Activated CD4-positive, alpha-beta T cell treated with anti-CD3 and anti-CD28 coated beads for 36 hours (primary cell): ENCODE data around the gene DCAF17. TPM values are rescaled to one million over a fixed set of nuclear protein-coding genes. Genes with fewer than 3 reads are reported as not detected.

ENCODE experiments used
- ATAC-seq: fragments of 200-7000 bp; cut with Tn5 transposase; one replicate; pipeline ENCODE4 v1.10.0; 2021; ENCODE audit warnings: mild to moderate bottlenecking, moderate library complexity
- CTCF ChIA-PET: fragments of 350-600 bp; sonication (Branson Sonifier 250); formaldehyde crosslinking; loops from one replicate; lab custom pipeline; 2021; ENCODE audit warnings: antibody characterized with exemption; lab: Charles Lee
- POLR2A ChIA-PET: fragments of 350-600 bp; sonication (Branson Sonifier 250); formaldehyde crosslinking; loops from one replicate; lab custom pipeline; 2021; ENCODE audit warnings: antibody characterized with exemption, inconsistent platforms; lab: Charles Lee
- DNase-seq: peaks from one replicate; pipeline ENCODE4 v3.0.0-alpha.2; 2020
- H3K27ac Mint-ChIP-seq: one replicate; pipeline ENCODE4 v1.8.0; 2021; ENCODE audit warnings: mixed read lengths
- H3K27me3 Mint-ChIP-seq: one replicate; pipeline ENCODE4 v1.8.0; 2021; ENCODE audit warnings: mixed read lengths
- H3K36me3 Mint-ChIP-seq: one replicate; pipeline ENCODE4 v1.8.0; 2021; ENCODE audit warnings: low read depth, mixed read lengths
- H3K4me1 Mint-ChIP-seq: one replicate; pipeline ENCODE4 v1.8.0; 2021; ENCODE audit warnings: mixed read lengths
- H3K4me3 Mint-ChIP-seq: one replicate; pipeline ENCODE4 v1.8.0; 2021; ENCODE audit warnings: mild to moderate bottlenecking, moderate library complexity, mixed read lengths
- H3K9me3 Mint-ChIP-seq: one replicate; pipeline ENCODE4 v1.8.0; 2021; ENCODE audit warnings: low read depth, mixed read lengths
- intact Hi-C, 2 experiments: fragments of 100-400 bp; cut with DNase I in 1 of 2; cut with micrococcal nuclease in 1 of 2; formaldehyde crosslinking; loops; one replicate each; pipeline versions ENCODE4 v1.14.2 to v1.15.1; 2022 to 2024; cut with DNase I, micrococcal nuclease
- total RNA-seq, 2 experiments: library from RNA; stranded (reverse); gene quantifications; one replicate each; pipeline ENCODE4 v1.2.3, GENCODE V29; 2021

Gene DCAF17
- total RNA-seq, 2 experiments from 2014 or later = 18.3 TPM

DNA sequence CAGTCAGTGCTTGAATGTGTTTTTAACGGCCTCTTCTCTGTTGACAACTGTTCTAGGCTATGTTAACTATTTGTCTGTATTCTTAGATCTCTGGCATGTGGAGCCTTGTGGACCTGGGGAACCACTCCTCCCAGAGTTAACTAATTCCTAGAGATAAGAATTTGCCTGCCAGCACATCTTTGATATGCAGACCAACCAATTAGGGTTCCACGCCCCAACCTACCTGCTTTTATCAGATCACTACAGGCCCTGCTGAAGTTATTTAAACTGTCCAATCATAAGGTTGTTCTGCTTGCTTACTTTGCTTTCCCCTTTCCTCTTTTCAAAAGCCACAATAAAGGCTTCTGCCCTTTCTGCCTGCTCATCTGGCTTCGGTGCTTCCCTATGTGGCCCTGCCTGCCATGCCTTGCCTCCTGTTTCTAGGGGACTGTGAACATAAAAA is 79.7 kb downstream of the DCAF17 start:
- ChIA-PET CTCF (interaction anchor here (0.6 kb wide), 1 partner anchor 54 kb away, joined by 4 read pairs; no protein-coding TSS in a partner anchor), POLR2A (no interaction called here)
- Mint-ChIP-seq H3K4me1 (peaks cover 5% of the 10 kb centered on the region), H3K27ac (no peak overlapping the region), H3K36me3 (no peaks in the 10 kb centered on the region), H3K4me3 (no peak overlapping the region), H3K27me3 (peaks cover under 1% of the 10 kb centered on the region), H3K9me3 (no peaks in the 10 kb centered on the region)
- intact Hi-C loops = no loop called here
- DNase-seq = no peak
- ATAC-seq = no peak

DNA sequence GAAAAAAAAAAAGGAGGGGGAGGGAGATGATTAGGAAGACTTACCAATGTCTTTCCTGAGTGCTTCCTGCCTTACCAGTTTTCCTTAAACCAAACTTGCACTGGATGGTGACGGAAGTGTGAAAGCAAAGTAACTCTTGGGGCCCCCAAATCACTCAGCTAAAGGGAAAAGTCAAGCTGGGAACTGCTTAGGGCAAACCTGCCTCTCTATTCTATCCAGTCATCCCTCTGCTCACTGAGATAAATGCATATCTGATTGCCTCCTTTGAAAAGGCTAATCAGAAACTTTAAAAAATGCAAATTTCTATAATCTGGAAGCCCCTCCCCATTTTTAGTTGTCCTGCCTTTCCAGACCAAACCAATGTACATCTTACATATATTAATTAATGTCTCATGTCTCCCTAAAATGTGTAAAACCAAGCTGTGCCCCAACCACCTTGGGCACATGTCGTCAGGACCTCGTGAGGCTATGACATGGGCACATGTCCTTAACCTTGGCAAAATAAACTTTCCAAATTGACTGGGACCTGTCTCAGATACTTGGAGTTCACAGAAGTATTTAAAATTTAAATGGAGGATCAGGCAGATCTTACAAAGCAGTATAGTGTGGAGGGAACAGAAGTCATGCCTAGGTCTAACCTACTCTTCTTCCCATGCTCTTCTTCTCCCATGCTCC is 81.0 kb downstream of the DCAF17 start:
- Mint-ChIP-seq H3K36me3 (no peaks in the 10 kb centered on the region), H3K27ac (no peak overlapping the region), H3K27me3 (peaks cover 8% of the 10 kb centered on the region), H3K4me1 (peaks cover under 1% of the 10 kb centered on the region), H3K9me3 (no peaks in the 10 kb centered on the region), H3K4me3 (no peak overlapping the region)
- no peak for ATAC-seq
- ChIA-PET POLR2A (no interaction called here), CTCF (interaction anchor here (0.6 to 0.7 kb wide), 2 partner anchors 147 to 1224 kb away, joined by 5 to 6 read pairs; no protein-coding TSS in a partner anchor)
- DNase-seq = no peak
- intact Hi-C loops = no loop called here

DNA sequence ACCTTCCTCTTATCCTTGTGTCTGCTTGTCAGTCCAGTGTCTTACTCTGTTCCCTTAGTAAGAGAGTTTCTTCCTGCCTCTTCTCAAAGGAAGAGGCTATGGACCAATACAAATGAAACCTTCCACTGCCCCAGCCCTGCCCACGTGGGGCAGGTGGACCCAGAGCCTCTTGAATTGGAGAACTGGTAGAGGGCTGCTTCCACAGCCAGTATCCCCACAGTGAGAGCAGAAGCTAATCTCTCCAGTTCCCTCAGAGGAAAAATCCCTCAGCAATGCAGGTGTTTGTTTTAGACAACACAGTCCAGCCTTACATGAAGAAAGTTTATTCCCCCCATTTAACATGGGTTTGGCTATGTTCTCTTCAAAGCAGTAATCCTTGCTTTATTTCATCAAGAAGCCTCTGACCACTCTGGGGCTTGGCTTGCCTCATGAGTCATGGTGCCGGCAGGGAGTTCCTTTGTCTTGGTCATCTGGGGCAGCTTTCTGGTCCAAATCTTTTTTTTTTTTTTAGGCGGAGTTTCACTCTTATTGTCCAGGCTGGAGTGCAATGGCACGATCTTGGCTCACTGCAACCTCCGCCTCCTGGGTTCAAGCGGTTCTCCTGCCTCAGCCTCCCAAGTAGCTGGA is 81.8 kb downstream of the DCAF17 start:
- ATAC-seq = no peak
- H3K27me3 Mint-ChIP-seq = peaks cover 10% of the 10 kb centered on the region
- H3K27ac Mint-ChIP-seq = no peak overlapping the region
- ChIA-PET CTCF (no interaction called here), POLR2A (no interaction called here)
- intact Hi-C loops = no loop called here
- no peak for DNase-seq
- H3K9me3 Mint-ChIP-seq = no peaks in the 10 kb centered on the region
- H3K36me3 Mint-ChIP-seq = no peaks in the 10 kb centered on the region
- H3K4me1 Mint-ChIP-seq = no peaks in the 10 kb centered on the region
- H3K4me3 Mint-ChIP-seq = no peak overlapping the region

DNA sequence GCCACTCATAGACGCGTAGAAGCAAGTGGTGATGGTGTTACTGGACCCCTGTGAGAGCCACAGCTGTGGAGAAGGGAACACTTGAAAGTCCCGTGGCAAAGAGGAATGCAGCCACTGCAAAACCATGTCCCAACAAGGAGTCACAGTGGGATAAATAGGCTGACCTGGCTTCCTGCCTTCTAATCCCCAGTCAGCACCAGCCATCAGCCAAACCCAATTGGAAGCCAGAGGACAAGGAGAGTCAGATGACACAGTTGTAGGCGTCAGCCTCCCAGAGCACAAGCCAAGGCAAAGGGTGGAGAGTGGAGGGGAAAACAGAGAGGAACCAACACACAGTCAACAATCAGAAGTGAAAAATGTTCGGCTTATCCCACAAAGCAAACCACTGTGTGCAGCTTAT is 82.8 kb downstream of the DCAF17 start:
- ChIA-PET POLR2A (no interaction called here), CTCF (no interaction called here)
- H3K27ac Mint-ChIP-seq = no peak overlapping the region
- ATAC-seq = no peak
- intact Hi-C loops = no loop called here
- peaks cover 15% of the 10 kb centered on the region for H3K27me3 Mint-ChIP-seq
- no peaks in the 10 kb centered on the region for H3K36me3 Mint-ChIP-seq
- DNase-seq = no peak
- H3K4me3 Mint-ChIP-seq = no peak overlapping the region
- no peaks in the 10 kb centered on the region for H3K9me3 Mint-ChIP-seq
- peaks cover 2% of the 10 kb centered on the region for H3K4me1 Mint-ChIP-seq

DNA sequence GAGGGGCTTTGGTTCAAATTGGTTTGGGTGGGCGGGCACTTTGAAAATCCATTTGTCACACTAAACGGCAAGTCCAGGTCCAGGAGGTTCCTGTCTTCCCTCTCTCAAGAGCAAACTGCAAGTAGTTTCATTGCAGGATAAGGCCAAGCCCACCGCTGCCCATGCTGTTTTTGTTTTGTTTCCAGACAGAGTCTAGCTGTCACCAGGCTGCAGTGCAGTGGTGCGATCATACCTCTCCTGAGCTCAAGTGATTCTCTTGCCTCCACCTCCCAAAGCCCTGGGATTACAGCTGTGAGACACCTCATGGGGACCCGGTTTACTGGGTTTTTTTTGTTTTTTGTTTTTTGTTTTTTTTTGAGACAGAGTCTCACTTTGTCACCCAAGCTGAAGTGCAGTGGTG is 86.4 kb downstream of the DCAF17 start:
- no peaks in the 10 kb centered on the region for H3K36me3 Mint-ChIP-seq
- no peak overlapping the region for H3K4me3 Mint-ChIP-seq
- H3K27ac Mint-ChIP-seq = no peak overlapping the region
- ChIA-PET CTCF (interaction anchor here (0.5 to 2.2 kb wide), 3 partner anchors 10 to 585 kb away, joined by 3 to 10 read pairs (median 3); no protein-coding TSS in a partner anchor), POLR2A (no interaction called here)
- peaks cover 40% of the 10 kb centered on the region for H3K27me3 Mint-ChIP-seq
- H3K9me3 Mint-ChIP-seq = no peaks in the 10 kb centered on the region
- intact Hi-C loops = loop anchor here in 1 of 2 experiments (5.0 kb wide), 1 partner anchor 548 kb away; no protein-coding TSS in a partner anchor
- no peak for ATAC-seq
- no peak for DNase-seq
- H3K4me1 Mint-ChIP-seq = peaks cover 16% of the 10 kb centered on the region

DNA sequence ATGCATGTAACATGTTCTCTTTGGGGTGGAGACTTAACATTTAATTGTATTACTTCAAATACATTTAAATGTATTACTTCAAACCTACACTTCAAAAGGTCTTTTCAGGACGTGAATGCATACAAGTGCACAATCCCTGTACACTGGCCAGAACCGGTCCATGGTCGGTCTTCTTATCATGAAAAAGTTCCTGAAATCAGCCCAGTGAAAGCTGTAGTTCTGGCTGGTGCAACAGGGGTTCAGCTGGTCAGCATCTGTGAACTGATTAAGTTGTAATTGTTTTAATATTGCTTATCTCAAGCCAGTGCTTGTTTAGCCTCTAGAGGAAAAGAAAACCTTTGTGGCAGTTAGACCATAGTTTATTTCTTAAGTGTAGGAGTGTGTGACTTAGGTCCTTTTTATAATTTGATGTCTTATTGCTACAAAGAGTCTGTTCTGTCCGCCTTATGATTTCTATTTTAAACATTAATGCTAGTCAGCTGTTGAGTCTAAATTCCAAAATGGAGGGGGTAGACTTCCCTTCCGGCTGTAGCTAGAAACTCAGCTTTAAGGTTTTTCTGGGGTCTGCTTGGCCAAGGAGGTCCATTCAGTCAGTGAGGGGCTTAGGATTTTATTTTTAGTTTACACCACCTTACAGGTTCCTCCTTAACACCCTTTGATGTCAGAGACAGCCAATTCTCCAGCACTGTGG is 87.5 kb downstream of the DCAF17 start:
- no peaks in the 10 kb centered on the region for H3K36me3 Mint-ChIP-seq
- CTCF ChIA-PET = interaction anchor here (1.0 to 2.2 kb wide), 2 partner anchors 9 to 11 kb away, joined by 3 to 10 read pairs; no protein-coding TSS in a partner anchor
- H3K4me1 Mint-ChIP-seq = peaks cover 16% of the 10 kb centered on the region
- POLR2A ChIA-PET = no interaction called here
- DNase-seq (no peak), ATAC-seq (no peak)
- intact Hi-C loops = loop anchor here in 1 of 2 experiments (5.0 kb wide), 1 partner anchor 549 kb away; no protein-coding TSS in a partner anchor
- no peak overlapping the region for H3K27ac Mint-ChIP-seq
- H3K27me3 Mint-ChIP-seq = peaks cover 40% of the 10 kb centered on the region
- peak overlapping the region; percentile 77 for H3K4me3 Mint-ChIP-seq
- no peaks in the 10 kb centered on the region for H3K9me3 Mint-ChIP-seq

DNA sequence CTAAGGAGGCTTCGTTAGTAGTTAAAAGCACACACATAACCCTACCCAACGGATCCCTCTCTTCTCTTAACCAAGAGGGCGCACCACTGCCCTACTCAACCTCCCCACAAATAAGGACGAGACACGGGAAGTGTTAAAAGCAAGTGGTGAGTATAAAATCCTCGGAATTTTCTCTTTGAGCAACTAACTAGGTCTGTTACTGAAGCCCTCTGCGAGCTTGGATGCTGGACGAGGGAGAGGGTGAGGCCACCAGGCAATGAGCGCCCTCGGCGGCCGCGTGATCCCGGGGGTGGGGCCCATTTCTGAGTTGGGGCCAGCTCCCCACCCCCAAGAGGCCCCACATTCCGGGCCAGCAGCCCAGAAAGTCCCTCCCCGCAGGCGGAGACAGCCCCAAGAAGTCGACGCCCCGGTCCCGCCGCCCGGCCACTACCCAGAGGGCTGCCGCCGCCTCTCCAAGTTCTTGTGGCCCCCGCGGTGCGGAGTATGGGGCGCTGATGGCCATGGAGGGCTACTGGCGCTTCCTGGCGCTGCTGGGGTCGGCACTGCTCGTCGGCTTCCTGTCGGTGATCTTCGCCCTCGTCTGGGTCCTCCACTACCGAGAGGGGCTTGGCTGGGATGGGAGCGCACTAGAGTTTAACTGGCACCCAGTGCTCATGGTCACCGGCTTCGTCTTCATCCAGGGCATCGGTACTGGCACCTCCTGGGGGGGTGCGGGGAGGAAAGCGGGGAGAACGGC is 88.2 kb downstream of the DCAF17 start, which contains the start of gene CYBRD1:
TSS of gene CYBRD1 (plus strand) at position 423 of the 736 bp plus-strand sequence. CDS start at position 495, 72 bp downstream.
- peaks cover 43% of the 10 kb centered on the region for H3K27me3 Mint-ChIP-seq
- peak within 1 kb of the TSS; percentile 77 for H3K4me3 Mint-ChIP-seq
- peak; percentile 48 for ATAC-seq
- CTCF ChIA-PET = interaction anchor here (1.0 to 2.2 kb wide), 2 partner anchors 8 to 10 kb away, joined by 3 to 10 read pairs; no protein-coding TSS in a partner anchor
- no peaks in the 10 kb centered on the region for H3K9me3 Mint-ChIP-seq
- intact Hi-C loops = loop anchor here in 1 of 2 experiments (5.0 kb wide), 1 partner anchor 550 kb away; no protein-coding TSS in a partner anchor
- DNase-seq = peak; percentile 48
- POLR2A ChIA-PET = no interaction called here
- H3K4me1 Mint-ChIP-seq = peaks cover 16% of the 10 kb centered on the region
- H3K27ac Mint-ChIP-seq = peak within 1 kb of the TSS; percentile 73
- no peaks in the 10 kb centered on the region for H3K36me3 Mint-ChIP-seq

DNA sequence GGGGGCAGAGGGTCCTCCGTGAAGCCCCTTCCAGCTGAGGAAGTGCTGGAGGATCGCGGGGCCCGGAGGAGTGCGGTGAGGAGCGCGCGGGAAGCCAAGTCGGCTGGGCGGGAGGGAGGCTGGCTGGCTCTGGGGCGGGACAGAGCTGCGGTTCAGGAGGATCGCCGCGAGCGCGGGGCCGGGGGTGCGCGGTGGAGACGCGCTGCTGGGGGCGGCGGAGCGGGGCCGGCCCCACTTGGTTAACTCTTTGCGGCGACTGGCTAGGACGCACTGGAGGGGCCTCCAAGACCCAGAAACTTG is 88.7 kb downstream of the DCAF17 start:
- intact Hi-C loops = loop anchor here in 1 of 2 experiments (5.0 kb wide), 1 partner anchor 550 kb away; no protein-coding TSS in a partner anchor
- peak; percentile 34 for DNase-seq
- Mint-ChIP-seq H3K36me3 (no peaks in the 10 kb centered on the region), H3K27me3 (peaks cover 47% of the 10 kb centered on the region), H3K9me3 (no peaks in the 10 kb centered on the region), H3K4me3 (peak overlapping the region; percentile 77), H3K4me1 (peaks cover 16% of the 10 kb centered on the region), H3K27ac (peak overlapping the region; percentile 73)
- peak; percentile 59 for ATAC-seq
- ChIA-PET POLR2A (no interaction called here), CTCF (no interaction called here)

DNA sequence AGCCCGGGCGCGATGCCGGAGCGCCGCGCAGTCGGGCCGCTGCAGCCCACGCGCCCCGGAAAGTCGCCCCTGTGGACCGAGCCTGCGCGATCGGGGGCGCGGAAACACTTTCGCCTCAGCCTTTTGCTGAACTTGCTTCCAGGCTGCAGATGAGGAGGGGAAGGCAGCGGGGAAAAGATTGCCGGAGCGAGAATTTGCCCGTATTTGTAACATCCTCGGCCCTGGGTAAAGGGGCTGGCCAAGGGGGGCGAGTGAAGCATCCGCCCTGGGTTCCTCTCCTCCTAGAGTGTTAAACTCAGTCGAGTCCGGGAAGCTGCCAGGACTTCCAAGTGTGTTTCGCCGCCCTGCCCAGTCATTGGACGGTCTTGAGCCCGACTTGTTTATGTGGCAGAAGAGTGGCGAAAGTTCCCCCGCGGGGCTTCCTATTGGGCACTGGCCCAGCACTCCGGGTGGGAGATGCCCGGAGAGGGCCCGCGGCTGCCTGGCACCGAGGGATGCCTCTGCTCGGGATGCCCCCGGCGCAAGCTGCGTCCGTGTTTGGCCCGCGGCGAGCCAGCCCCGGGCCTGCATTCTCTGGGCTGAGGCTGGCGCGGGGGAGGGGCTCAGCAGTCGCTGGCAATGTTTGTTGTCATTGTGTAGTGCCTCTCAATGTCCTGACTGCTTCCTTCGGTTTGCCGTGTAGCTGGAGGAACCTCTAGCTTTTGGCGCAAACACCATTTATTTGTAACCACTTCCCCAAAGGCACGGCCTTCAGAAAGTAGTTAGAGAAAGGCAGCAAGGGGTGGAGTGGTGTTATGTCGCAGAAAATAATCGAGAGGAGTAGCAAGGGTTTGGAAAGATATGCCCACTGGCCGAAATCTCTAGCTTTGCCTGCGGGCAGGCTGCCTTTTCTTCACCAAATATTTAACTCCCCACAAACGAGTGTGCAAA is 89.3 kb downstream of the DCAF17 start:
- H3K9me3 Mint-ChIP-seq = no peaks in the 10 kb centered on the region
- DNase-seq = peak; percentile 49
- intact Hi-C loops = loop anchor here in 1 of 2 experiments (5.0 kb wide), 1 partner anchor 551 kb away; no protein-coding TSS in a partner anchor
- H3K27ac Mint-ChIP-seq = no peak overlapping the region
- peak; percentile 43 for ATAC-seq
- H3K36me3 Mint-ChIP-seq = no peaks in the 10 kb centered on the region
- H3K4me1 Mint-ChIP-seq = peaks cover 16% of the 10 kb centered on the region
- peaks cover 50% of the 10 kb centered on the region for H3K27me3 Mint-ChIP-seq
- POLR2A ChIA-PET = no interaction called here
- H3K4me3 Mint-ChIP-seq = peak overlapping the region; percentile 77
- CTCF ChIA-PET = interaction anchor here (0.6 kb wide), 2 partner anchors 11 to 40 kb away, joined by 3 read pairs; no protein-coding TSS in a partner anchor

DNA sequence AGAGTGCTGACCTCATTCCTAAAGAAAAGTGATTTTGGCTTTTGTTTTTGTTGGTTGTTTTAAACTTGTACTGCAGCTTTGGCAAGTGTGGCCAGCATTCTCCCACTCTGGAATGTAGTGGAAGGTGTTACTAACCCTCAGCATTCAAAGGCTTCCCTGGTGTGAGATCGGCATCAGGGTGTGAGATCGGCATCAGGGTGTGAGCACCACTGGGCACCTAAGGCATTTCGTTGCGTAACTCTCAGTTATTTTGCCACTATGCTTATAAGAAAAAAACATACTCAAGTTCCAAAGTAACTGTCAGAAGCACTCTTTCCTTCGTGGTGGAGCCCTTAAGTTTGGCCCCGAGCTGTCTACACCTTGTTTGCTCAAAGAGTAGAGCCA is 90.0 kb downstream of the DCAF17 start:
- DNase-seq = no peak
- intact Hi-C loops = loop anchor here in 1 of 2 experiments (5.0 kb wide), 1 partner anchor 552 kb away; no protein-coding TSS in a partner anchor
- Mint-ChIP-seq H3K36me3 (no peaks in the 10 kb centered on the region), H3K9me3 (no peaks in the 10 kb centered on the region), H3K4me1 (peaks cover 16% of the 10 kb centered on the region), H3K27me3 (peaks cover 51% of the 10 kb centered on the region), H3K4me3 (peak overlapping the region; percentile 77), H3K27ac (no peak overlapping the region)
- ChIA-PET POLR2A (no interaction called here), CTCF (interaction anchor here (0.6 to 1.0 kb wide), 2 partner anchors 12 to 33 kb away, joined by 3 read pairs; no protein-coding TSS in a partner anchor)
- ATAC-seq = no peak
